Ascending aorta (tissue), 2 donors: ENCODE data around the gene TPPP3. TPM values are rescaled to one million over a fixed set of nuclear protein-coding genes. Genes with fewer than 3 reads are reported as not detected.

ENCODE experiments used
- DNase-seq, 2 donors: peaks; one replicate each; pipeline ENCODE4 v3.0.0-alpha.2; 2019; ENCODE audit warnings: low spot score in 2 of 2
- H3K27ac ChIP-seq, 2 donors: fragments of 200-600 bp; sonication (generic); one replicate each; pipeline ENCODE4 v1.5.1; 2016 to 2017; ENCODE audit warnings: mild to moderate bottlenecking in 1 of 2
- H3K27me3 ChIP-seq: fragments of 200-600 bp; sonication (generic); one replicate; pipeline ENCODE4 v1.5.1; 2017
- H3K36me3 ChIP-seq, 2 donors: fragments of 200-600 bp; sonication (generic); one replicate each; pipeline ENCODE4 v1.5.1; 2016
- H3K4me1 ChIP-seq, 2 donors: fragments of 200-600 bp; sonication (generic); one replicate each; pipeline ENCODE4 v1.5.1; 2016 to 2017; ENCODE audit warnings: mild to moderate bottlenecking in 1 of 2
- H3K4me3 ChIP-seq, 2 donors: fragments of 200-600 bp; sonication (generic); one replicate each; pipeline ENCODE4 v1.5.1; 2016 to 2017; ENCODE audit warnings: mild to moderate bottlenecking in 1 of 2
- H3K9me3 ChIP-seq, 2 donors: fragments of 200-600 bp; sonication (generic); one replicate each; pipeline ENCODE4 v1.5.1; 2016
- intact Hi-C: fragments of 100-400 bp; cut with DNase I; formaldehyde crosslinking; loops from one replicate; pipeline ENCODE4 v1.15.1; 2023
- total RNA-seq: library from RNA; depleted of rRNA; stranded (reverse); fragments of >200 nt; gene quantifications from one replicate; pipeline ENCODE4 v1.1.0, GENCODE V29; 2016
- TF ChIP-seq, protein P1 (sequence below), 3 experiments: fragments of 200-600 bp in 2 of 3; fragments of 450-650 bp in 1 of 3; sonication (generic) in 2 of 3; IDR thresholded peaks; one replicate each; pipeline ENCODE4 v1.5.1; 2016 to 2019; ENCODE audit warnings: antibody characterized with exemption in 3 of 3, mild to moderate bottlenecking in 1 of 3, moderate library complexity in 1 of 3

The TPPP3 gene
- total RNA-seq, 1 donor from 2014 or later = 2.8 TPM

DNA sequence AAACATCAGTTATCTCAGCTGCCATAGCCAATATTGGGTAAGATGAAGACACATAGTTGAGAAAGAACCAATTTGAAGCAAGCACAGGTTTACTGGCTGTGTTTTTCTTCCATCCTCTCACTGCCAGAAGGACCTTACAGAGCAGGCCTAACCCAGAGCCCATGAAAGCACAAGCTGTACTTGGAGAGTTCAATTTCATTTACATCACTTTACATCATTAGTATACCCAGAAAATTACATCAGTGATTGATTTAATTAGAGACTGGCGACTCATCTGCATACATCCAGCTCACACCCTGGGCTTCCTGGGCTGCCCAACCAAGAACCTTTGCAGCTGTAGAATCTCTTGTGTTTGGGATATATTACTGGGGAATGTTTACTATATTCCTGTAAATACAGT lies 43.0 kb downstream of the TPPP3 start:
- intact Hi-C loops = no loop called here
- no peak overlapping the region for H3K4me3 ChIP-seq
- H3K9me3 ChIP-seq = no peaks in the 10 kb centered on the region
- no peaks in the 10 kb centered on the region for H3K4me1 ChIP-seq
- TF ChIP-seq, protein P1, sequence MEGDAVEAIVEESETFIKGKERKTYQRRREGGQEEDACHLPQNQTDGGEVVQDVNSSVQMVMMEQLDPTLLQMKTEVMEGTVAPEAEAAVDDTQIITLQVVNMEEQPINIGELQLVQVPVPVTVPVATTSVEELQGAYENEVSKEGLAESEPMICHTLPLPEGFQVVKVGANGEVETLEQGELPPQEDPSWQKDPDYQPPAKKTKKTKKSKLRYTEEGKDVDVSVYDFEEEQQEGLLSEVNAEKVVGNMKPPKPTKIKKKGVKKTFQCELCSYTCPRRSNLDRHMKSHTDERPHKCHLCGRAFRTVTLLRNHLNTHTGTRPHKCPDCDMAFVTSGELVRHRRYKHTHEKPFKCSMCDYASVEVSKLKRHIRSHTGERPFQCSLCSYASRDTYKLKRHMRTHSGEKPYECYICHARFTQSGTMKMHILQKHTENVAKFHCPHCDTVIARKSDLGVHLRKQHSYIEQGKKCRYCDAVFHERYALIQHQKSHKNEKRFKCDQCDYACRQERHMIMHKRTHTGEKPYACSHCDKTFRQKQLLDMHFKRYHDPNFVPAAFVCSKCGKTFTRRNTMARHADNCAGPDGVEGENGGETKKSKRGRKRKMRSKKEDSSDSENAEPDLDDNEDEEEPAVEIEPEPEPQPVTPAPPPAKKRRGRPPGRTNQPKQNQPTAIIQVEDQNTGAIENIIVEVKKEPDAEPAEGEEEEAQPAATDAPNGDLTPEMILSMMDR (IDR thresholded peaks at IDR 0.05) = no peak
- H3K27me3 ChIP-seq = no peaks in the 10 kb centered on the region
- H3K27ac ChIP-seq = no peak overlapping the region
- no peak for DNase-seq
- H3K36me3 ChIP-seq = no peaks in the 10 kb centered on the region

DNA sequence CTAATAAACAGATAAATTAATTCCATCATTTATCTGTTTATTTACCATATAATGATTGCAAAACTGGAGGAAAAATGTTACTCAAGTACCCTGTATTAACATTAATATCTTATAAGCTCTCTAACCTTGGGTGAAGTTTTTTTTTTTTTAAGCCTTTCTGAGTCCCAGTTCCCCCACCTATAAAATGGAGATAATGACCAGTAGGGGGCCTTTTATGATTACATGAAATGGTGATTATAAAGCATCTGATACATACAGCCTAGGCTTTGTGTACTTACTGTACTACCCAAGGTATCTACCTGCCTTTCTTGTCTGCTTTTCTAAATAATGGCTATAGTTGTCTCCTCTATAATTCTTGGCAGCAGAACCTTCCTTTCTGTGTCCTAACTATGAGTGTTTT lies 44.1 kb downstream of the TPPP3 start:
- H3K4me1 ChIP-seq = no peaks in the 10 kb centered on the region
- DNase-seq = no peak
- intact Hi-C loops = no loop called here
- H3K4me3 ChIP-seq = no peak overlapping the region
- no peaks in the 10 kb centered on the region for H3K9me3 ChIP-seq
- H3K27ac ChIP-seq = no peak overlapping the region
- no peaks in the 10 kb centered on the region for H3K36me3 ChIP-seq
- H3K27me3 ChIP-seq = no peaks in the 10 kb centered on the region
- TF ChIP-seq, protein P1 (IDR thresholded peaks at IDR 0.05) = no peak

DNA sequence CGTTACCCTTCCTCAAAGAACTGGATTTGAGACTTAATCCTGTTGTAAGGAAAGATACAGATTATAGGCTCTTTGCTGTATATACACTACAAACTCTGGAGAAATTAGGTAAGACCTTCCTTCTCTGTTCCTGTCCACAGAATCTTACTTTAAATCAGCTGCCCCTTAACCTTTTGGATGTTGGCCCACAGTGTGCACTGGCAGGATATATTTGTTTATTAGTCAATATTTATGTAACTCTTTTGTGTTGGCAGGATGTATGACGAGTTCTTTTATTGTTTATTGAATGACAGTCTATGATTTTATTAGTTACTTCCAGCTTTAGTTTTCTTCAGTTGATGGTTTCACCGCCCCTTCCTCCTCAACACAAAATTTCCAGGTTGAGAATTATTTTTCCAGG lies 47.0 kb downstream of the TPPP3 start:
- TF ChIP-seq, protein P1 (IDR thresholded peaks at IDR 0.05) = no peak
- DNase-seq = no peak

DNA sequence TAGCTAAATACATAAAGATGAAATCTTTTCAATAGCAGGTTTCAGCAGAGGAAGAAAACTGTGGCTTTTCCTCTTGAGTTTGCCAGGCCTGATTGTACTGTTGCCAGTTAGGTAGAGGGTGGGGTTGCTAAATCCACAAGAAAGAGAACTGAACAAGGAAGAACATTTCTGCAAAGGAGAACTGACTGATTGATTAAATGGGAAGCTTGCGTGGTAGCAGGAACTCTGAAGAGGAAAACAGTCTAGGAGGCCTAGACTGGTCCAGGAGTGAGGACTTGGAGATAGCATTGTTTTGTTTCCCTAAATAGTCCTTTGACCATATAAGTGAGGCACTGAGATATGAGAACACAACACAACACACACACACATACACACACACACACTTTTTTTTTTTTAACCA lies 47.9 kb downstream of the TPPP3 start:
- TF ChIP-seq, protein P1 (IDR thresholded peaks at IDR 0.05) = no peak
- H3K4me3 ChIP-seq = no peak overlapping the region
- no peaks in the 10 kb centered on the region for H3K36me3 ChIP-seq
- DNase-seq = no peak
- H3K27ac ChIP-seq = no peak overlapping the region
- H3K9me3 ChIP-seq = no peaks in the 10 kb centered on the region
- H3K27me3 ChIP-seq = no peaks in the 10 kb centered on the region
- intact Hi-C loops = no loop called here
- no peaks in the 10 kb centered on the region for H3K4me1 ChIP-seq

More for the DNA sequence above, 47.0 kb downstream of the TPPP3 start:
- no peaks in the 10 kb centered on the region for H3K4me1 ChIP-seq
- H3K36me3 ChIP-seq = no peaks in the 10 kb centered on the region
- no peak overlapping the region for H3K4me3 ChIP-seq
- H3K27ac ChIP-seq = no peak overlapping the region
- H3K27me3 ChIP-seq = no peaks in the 10 kb centered on the region
- intact Hi-C loops = no loop called here
- no peaks in the 10 kb centered on the region for H3K9me3 ChIP-seq

DNA sequence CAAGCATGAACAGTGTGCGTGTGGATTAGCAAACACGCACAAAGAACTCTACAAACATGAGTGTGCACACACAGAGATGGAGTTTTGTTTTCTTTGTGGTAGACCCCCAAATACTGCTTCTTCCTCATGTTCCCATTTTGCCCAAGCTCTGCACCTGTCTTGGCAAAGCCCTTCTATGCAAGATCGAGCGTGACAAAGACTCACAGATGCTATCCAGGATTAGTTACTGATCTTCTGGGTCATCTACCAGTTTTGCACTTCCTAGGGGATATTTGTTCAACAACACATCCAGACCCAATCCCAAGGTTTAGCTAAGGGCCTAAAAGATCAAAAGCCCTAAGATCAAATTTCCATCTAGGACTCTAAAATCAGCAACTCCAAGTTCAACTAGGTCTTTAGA lies 50.7 kb downstream of the TPPP3 start:
- H3K27me3 ChIP-seq = no peaks in the 10 kb centered on the region
- H3K4me3 ChIP-seq = no peak overlapping the region
- intact Hi-C loops = no loop called here
- TF ChIP-seq, protein P1 (IDR thresholded peaks at IDR 0.05) = no peak
- H3K36me3 ChIP-seq = no peaks in the 10 kb centered on the region
- no peaks in the 10 kb centered on the region for H3K4me1 ChIP-seq
- no peaks in the 10 kb centered on the region for H3K9me3 ChIP-seq
- no peak overlapping the region for H3K27ac ChIP-seq
- no peak for DNase-seq

DNA sequence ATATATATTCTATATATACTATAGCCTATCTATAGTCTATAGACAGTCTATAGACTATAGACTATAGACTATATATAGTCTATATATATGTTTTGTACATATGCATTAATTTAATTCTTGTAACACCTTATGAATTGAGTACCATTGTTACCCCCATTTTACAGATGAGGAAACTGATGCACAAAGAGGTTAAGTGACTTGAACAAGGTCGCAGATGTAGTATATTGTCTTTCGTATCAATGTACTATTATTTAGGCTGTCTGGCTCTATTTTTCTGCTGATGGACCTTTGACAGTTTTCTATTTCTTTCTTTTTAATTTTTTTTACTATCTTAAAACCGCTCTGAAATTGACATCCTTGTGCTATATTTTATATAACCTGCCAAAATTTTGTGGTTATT lies 52.0 kb downstream of the TPPP3 start:
- Histone ChIP-seq H3K27ac (no peak overlapping the region), H3K36me3 (no peaks in the 10 kb centered on the region), H3K9me3 (no peaks in the 10 kb centered on the region), H3K4me3 (no peak overlapping the region), H3K4me1 (no peaks in the 10 kb centered on the region), H3K27me3 (no peaks in the 10 kb centered on the region)
- intact Hi-C loops = no loop called here
- TF ChIP-seq, protein P1 (IDR thresholded peaks at IDR 0.05) = no peak
- DNase-seq = no peak
